Activated T-cell treated with anti-CD3 and anti-CD28 coated beads for 24 hours (primary cell): ENCODE measurements around the gene MOV10L1.
A peak's percentile ranks its signal among the peaks of the same experiment; 100 is the strongest.

Source experiments
- DNase-seq: peaks from one replicate; pipeline ENCODE4 v3.0.0-alpha.2; 2020; ENCODE audit warnings: low read depth

MOV10L1 gene

DNA sequence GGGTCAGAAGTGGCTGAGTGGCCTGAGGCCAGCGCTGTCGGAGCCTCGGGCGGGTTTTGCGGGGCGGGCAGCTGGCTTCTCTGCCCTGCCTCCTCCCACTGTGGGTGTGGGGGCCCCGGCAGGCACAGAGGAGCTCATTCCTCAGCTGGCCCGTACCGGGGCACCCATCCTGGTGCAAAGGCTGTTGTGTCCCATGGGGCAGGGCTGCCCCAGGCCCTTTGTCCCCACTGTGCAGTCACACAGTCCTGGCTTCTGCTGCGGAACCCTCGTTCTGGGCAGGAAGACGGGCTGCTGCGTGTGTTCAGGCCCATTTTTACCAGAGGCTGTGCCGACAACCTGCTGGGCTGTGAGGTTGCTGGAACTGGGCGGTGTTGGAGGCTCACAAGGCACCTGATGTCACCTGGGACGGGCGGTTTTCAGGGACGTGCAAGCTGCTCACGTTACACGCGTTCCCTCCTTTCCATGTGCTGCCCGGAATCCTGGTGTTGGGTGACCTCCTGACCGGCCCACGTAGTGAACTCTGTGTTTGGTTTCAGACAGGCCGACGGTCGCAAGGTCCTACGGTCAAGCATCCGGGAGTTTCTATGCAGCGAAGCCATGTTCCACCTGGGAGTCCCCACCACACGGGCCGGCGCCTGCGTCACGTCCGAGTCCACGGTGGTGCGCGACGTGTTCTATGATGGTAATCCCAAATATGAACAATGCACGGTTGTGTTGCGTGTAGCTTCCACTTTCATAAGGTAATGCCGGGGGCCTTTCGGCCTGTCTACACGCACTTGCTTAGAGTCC lies 116.2 kb downstream of the MOV10L1 start:
- no peak for DNase-seq

DNA sequence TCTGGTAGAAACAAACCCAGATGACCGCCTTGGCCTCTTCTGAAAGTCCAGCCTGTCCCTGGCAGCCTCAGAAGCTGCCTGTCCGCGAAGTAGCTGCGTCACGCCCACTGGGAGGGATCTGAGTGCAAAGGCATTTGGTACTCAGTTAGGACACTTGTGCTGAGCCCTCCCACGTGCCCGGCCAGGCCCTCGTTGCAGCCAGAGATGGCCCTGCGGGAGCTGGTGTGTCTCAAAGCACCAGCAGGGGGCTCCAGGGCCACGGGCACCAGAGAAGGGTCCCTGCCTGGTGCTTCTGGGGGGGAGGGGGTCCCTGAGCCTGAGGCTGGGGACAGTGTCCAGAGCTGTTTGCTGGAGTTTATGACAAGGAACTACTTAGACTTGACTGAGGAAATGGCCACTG lies 116.8 kb downstream of the MOV10L1 start:
- DNase-seq = no peak

- no peak for DNase-seq
Measured at GRCh38 chr22:50207383-50208140, 117.8 kb downstream of the MOV10L1 start.

DNA sequence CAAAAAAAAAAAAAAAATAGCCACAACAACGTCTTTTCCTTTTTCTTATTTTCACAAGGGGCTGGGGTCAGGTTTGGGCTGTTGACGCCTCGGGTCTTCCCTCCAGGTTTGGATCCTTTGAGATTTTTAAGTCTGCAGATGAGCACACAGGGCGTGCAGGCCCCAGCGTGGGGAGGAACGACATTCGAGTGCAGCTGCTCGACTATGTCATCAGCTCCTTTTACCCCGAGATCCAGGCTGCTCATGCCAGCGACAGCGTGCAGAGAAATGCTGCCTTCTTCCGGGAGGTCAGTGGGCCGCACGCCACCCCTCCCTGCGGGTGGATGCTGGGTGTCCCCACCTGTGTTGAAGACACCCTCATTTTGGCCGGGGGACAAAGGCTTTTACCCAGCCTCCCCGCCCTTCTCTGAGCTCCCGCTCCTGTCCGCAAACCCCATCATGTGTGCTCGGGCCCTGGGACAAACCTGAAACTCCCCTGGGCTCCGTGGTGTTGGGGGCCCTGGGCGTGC lies 118.7 kb downstream of the MOV10L1 start:
- DNase-seq = no peak

GRCh38 chr22:50208939-50209892 lies 119.4 kb downstream of the MOV10L1 start:
- DNase-seq = no peak

DNA sequence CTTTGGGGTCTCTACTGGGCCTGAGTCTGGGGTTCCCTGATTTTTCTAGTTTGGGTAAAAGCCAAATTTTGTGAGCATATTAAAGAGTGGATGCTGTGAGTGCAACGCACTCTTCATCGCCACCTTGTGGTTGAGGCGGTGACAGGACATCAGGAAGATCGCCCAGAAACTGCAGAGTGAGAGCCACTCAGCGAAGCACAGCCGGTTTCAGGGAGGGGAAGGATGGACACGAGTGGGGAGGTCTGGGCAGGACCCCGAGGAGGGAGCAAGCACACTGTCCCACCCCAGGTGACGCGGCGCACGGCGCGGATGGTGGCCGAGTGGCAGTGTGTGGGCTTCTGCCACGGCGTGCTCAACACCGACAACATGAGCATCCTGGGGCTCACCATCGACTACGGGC lies 120.1 kb downstream of the MOV10L1 start:
- peak; percentile 51 for DNase-seq

GRCh38 chr22:50210378-50211139 lies 120.8 kb downstream of the MOV10L1 start:
- no peak for DNase-seq

DNA sequence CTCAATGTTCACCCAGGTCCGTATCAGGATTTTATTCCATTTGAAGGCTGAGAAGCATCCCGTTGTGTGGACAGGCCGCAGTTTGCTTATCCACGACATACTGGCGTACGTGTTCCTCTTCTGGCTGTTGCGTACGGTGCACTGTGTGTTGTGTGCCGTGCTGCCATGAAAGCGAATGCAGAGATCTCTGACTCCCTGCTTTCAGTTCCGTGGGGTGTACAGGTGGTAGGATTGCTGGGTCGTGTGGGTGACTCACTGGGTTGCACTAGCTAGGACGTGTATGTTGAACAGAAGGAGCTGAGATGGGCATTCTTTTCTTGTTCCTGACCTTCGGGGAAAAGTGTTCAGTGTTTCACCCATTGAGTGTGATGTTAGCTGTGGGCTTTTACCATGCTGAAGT lies 121.3 kb downstream of the MOV10L1 start:
- DNase-seq = no peak
